GM18868 (cell line): ENCODE data around the gene ZNF341.

Source experiments
- ATAC-seq: cut with Tn5 transposase; IDR thresholded peaks from one replicate; pipeline ENCODE4 v1.9.1; 2021; ENCODE audit warnings: mild to moderate bottlenecking, moderate library complexity; ENCODE audit not compliant: unreplicated experiment

ZNF341 gene

DNA sequence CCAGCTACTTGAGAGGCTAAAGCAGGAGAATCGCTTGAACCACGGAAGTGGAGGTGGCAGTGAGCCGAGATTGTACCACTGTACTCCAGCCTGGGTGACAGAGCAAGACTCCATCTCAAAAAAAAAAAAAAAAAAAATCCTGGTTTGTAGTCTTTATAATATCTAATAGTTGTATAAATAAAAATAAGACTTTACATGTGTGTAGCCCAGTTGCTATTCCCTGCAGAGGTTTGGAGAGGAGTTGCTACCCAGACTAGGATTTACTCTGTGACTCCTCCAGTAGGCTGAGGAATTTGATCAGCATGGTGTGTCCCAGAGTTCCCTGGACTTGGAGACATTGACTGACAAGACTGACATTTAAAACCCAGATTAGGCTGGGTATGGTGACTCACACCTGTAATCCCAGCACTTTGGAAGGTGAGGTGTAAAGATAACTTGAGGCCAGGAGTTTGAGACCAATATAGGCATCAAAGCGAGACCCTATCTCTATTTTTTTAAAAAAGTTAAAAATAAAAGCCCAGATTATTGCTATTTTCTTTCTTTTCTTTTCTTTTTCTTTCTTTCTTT lies 89.6 kb downstream of the ZNF341 start:
- ATAC-seq = no peak

DNA sequence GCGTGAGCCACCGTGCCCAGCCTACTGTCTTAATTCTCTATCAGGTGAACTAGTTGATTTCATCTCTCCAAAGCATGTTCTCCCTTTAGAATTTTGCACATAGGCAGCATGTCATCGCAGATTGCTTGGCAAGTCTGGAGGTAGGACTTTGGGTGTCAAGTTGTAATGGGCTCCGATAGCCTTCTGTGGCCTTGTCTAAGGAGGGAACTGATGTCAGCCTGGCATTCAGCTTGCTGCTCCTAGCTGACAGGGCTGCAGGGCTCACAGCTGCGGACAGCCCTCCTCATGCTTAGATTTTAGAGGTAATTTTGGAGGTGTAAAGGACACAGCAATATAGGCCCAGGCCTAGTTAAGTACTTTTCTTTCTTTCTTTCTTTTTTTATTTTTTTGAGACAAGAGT lies 90.6 kb downstream of the ZNF341 start:
- no peak for ATAC-seq

DNA sequence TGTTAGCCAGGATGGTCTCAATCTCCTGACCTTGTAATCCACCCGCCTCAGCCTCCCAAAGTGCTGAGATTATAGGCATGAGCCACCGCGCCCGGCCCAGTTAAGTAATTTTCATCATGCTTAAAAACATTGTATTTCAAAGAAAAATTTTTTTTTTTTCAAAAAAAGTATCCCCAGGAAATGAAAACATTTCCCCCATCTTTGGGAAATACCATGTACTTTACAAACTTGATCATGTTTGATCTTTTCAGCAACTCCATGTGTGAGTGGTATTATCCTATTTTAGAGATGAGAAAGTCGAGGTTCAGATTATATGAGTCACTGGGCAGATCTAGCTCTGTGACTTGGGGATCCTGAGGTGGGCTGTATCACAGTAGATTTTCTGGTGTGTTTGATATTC lies 91.2 kb downstream of the ZNF341 start:
- ATAC-seq = no peak

DNA sequence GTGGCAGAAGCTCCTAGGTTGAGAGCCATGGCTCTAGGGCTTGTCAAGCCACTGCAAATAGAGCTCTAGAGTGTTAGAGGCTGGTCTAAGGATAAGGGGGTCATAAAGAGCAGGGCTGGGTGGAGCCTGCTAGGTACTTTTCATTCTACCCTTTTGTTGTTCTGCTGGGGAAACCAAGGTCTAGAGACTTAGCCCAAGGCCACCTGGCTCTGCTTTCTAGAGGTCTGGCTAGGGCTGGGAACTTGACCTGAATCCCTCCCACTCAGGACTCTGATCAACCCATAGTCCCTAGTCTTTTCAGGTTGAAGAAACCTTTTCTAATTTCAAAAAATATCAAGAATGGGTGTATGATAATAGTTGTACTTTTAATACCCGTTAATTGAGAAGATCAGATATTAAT lies 93.1 kb downstream of the ZNF341 start:
- no peak for ATAC-seq

DNA sequence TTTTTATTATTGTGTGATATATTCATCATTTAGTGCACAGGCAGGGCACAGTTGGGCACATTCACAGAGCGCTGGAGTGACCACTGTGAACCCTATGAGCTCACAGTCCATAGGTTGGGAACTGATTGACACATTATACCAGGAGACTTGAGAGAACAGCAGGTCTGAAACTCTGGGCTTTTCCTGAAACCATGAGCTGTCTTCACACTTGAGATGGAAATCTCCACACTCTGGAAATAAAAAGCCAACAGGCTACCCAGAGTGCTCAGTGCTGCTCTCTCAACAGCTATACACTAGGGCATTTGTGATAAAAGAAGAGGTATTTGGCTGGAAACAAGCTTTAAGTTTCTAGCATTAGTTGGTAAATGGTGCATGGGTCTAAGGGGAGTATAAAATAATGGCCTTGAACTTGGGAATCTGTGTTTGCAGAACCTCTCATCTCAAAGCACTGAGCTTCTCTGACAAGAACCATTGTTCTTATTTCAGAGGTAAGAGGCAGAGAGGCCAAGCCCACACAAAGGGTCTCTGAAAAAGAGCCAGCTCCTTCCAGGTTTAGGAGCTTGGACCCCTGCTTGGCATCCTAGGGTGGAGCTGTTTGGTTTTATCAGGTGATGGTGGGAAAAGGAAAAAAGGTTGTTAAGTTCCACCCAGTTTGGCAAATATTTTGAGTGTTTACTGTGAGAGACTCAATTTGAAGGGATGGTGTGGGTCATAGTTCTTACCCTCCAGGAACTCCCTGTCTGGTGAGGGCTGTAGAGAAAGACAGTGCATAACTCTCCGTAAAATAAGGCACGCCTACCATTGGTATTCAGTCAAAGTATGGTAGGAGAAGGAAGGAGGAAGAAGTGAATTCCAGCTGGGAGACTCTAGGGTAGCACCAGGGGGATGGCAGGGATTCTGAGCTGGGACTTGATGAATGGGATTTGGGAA lies 93.8 kb downstream of the ZNF341 start:
- no peak for ATAC-seq

DNA sequence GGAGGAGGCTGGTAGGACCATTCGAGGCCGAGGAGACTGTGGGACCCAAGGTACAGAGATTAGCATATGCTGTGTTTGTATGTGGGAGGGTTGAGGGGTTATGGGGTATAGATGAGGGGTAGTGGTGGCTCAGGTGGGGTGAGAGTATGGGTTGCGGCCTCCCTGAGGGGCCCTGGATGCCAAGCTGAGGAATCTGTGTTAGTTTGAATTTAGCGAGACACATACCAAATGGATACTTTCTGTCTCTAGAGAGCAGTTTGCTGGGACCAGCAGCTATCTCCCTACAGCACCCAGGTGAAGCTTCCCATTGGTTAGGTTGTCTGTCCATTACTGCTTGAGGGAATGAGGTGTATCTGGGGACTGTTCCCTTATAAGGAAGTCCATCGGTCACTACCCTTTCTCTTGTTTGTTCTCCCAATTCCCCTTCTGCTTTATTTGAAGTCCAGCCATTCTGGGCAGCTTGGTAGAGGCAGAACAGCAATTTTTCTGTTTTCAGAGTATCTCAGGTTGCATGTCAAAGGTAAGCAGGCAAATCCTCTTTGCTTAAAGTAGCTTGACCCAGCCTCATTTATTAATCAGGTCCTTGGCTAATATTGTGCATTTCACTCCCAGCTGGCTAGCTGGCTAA lies 94.6 kb downstream of the ZNF341 start:
- ATAC-seq = no peak

DNA sequence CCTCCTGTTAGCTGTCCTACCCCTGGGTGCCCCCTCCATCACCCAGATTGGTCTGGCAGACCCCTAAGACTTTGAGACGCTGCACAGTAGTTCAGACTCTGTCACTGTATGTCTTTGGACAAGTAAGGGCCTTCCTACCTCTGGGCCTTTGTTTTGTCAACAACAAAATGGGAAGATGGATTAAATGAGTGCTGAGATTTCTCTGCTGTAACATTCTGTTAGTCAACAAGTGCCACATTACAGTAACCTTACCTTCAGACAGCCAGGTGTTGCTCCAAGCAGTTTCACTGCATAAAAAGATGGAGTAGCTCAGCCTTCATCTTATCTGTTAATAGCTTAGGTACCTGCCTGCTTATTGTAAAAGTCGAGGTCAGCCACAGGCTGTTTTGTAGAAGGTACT lies 95.3 kb downstream of the ZNF341 start:
- no peak for ATAC-seq

DNA sequence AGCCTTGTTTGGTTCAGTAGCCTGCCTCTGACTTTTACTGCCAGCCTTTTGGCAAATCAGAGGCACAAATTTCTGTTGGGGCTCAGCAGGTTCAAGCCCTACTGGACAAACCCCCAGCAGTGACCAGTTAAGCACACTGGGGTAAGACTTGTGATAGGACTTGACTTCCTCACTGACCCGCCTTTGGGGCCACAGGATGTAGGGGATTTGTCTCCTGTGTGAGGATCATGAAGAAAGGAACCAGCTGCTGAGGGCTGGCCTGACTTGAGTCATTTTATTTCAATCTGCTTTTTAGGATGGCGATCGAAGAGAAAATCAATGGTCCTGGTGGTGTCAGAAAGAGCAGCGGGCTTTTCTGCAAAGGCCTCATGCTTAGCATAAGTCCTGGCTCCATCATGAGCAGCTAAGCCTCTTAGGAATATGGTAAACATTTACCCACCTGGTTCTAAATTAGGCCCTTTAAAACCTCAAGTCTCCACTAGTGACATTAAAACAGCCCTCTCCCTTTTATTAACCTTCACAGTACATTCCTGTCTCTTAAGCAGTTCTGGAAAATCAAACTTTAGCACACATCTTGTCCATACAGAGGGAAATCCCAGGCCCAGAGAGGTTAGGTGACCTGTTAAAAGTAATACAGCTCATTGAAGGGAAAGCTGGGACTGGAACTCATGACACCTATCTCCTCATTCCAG lies 96.0 kb downstream of the ZNF341 start:
- ATAC-seq = no peak

DNA sequence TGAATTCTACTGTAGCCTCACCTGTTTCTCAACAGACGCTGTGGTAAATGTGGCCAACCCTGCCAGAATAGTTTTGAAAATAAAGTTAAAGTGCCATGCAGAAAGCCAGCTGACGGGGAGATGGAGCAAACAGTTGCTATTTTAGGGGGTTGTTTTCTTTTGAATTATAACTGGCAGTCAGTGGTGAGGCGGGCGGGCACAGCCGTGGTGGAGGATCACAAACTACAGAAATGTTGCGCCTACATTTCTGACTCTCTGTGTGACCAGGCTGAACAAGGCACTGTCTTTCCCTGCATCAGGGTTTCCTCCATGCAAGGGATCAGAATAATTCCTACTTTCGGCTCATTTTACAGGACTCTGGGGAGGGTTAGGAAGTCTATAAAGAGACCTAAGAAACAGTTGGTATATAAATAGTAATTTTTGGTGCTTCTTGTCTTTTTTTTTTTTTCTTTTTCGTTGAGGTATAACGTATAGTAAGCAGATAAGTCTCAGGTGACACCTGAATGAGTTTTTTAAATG lies 96.6 kb downstream of the ZNF341 start:
- ATAC-seq = no peak

DNA sequence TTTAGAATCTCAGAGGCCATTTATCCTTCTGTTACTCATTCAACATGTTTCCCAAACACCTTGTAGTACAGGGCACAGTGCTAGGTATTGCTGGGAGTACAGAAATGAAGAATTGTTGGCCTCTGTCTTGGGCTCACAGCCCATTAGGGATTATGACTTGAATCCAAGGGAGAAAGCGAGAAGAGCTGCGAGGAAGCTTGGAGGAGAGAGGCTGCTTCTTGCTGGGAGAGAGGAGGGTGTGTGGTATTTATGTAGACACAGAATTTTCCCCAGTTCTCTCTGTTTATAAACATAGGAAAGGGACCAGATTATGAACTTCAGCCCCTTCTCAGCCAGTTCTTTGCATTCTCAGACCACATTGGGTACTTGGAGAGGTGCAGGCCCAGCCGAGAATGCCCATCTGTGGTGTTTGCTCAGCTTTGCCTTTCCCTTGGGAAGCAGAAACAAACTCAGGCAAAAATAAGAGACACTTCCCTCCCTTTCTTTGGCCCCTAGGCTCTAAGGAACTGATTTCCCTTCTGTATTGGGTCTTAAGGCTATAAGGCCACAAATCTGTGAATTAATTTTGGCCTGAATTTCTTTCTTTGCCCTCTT lies 97.3 kb downstream of the ZNF341 start:
- no peak for ATAC-seq

DNA sequence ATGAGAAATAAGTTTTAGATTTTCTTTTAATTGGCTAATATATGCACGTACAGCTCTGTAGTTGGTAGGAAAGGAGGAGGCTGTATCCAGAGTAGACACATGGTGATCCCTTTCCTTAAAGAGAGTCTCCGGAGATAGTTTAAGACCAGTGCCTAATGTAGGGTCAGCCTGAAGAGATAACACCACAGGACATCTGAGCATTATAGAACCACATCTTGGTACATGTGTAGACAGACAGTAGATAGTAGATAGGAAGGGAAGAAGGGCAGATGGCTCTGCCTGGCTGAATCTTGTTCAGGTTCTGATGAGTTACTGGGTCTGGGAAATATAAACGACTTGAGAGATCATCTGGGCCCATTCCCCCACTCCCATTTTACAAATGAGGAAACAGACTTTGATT lies 97.8 kb downstream of the ZNF341 start:
- ATAC-seq = no peak

DNA sequence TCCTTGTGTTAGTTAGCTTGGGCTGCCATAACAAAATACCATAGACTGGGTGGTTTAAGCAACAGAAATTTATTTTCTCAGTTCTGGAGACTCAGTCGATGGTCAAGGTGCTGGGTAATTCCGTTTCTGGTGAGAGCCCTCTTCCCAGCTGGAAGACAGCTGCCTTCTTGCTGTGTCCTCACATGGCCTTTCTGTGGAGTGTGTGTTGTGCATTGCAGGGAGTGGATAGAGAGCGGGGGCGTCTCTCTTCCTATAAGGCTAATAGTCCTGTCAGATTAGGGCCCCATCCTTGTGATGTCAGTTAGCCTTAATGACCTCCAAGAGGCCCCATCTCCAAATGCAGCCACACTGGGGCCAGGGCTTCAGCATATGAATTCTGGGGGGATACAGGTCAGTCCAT lies 98.6 kb downstream of the ZNF341 start:
- no peak for ATAC-seq

DNA sequence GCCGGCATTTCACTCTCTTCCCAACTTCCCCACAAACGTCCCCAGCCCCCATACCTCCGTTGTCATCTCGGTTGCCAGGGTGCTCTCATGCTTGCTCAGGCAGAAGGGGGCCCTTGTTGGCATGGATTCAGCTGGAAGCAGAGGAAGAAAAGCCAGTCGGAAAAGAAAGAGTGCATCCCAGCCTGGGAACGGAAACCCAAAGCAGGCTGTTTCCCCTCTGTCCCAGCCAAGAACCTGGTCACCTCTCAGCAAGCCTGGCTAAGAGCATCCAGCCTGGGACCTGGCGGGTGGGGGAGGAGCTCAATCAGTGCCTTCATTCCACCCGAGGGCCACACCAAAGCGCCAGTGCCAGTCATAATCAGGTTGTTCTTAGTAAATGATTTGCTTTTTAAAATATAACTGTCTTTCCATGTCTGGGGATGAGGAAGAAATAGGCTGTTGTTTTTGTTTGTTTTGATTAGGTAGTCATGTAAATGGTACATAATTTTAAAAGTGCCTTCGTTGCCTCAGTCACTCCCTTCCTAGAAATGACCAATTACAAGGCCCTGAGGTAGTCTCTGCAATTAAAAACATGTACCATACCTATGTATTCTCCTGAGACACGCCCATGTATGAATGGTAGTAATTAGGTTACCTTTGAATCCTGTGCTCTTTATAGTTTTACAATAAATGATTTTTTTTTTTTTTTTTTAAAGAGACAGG lies 100.5 kb downstream of the ZNF341 start:
- no peak for ATAC-seq

DNA sequence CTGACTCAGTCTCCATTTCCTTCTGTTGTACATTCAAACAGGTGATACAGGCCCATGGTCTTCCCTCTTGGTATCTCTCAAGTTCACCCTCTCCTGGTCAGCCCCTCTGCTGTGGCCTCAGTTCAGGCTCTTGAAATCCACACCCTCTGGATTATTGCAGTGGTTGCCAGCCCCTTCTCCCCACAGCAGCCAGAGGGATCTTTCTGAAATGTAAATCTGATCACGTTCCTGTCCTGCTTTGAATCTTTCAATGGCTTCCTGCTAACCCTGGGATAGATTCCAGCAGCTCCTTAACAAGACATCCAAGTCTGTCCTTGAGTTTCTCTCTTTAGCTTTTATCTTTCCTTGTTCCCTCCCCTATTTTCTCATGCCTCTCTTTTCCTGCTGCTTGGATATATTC lies 101.5 kb downstream of the ZNF341 start:
- no peak for ATAC-seq

DNA sequence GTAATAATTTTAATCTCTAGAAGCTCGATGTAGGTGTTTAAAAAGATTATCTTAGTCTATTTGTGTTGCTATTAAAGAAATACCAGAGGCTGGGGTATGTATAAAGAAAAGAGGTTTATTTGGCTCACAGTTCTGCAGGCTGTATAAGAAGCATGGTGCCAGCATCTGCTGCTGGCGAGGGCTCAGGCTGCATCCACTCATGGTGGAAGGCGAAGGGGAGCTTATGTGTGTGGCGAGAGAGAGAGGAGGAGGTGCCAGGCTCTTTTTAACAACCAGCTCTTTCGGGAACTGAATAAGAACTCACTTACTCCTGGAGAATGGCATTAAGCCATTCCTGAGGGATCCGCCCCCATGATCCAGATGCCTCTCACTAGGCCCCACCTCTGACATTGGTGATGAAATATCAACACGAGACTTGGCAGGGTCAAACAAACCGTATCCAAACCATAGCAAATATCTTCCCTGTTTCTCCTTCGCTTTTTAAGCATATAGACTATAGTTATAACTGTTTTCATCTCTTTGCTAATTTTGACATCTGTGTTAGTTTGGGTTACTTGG lies 103.9 kb downstream of the ZNF341 start:
- ATAC-seq = no peak

DNA sequence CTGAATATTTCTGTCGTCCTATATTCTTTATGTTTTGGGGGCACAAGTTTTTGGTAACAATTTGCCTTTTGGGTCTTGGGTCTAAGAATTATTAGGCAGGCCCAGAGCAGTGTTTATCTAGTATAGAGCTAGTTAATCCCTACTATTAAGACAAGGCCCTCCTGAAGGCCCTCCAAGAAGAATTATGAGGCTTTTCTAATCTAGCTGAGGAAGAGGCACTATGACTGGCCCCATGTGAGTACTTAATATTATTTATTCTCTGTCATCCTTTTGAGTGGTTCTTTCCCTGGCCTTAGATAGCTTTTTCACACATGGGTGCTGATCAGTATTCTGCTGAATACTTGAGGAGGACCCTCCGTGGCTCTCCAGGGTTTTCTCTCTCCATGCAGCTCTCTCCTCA lies 104.5 kb downstream of the ZNF341 start:
- no peak for ATAC-seq

DNA sequence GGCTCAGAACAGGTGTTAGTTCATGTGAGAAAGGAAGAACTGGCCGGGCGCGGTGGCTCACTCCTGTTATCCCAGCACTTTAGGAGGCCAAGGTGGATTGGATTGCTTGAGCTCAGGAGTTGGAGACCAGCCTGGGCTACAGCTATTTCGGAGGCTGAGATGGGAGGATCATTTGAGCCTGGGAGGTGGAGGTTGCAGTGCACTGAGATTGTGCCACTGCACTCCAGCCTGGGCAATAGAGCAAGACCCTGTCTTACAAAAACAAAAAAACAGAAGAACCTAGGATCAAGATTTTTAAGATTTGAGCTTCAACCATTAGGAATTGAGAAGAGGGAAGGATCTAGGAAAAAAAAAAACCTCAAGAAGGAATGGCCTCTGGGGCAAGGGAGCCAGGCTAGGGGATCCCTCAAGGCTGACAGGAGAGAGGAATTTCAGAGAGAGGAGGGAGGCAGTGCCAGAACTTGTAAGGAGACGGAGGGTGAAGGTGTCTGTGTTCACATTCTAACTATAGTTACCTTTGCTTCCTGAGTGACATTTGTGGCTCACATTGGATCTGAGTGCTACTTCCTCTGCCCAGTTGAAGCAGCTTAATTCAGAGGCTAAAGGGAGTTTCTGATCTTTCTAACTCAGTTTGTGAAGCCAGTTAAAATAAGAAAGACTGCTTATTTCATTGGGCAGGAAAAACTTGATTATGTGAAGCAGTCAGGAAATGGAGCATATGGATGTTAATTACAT lies 105.5 kb downstream of the ZNF341 start:
- no peak for ATAC-seq

DNA sequence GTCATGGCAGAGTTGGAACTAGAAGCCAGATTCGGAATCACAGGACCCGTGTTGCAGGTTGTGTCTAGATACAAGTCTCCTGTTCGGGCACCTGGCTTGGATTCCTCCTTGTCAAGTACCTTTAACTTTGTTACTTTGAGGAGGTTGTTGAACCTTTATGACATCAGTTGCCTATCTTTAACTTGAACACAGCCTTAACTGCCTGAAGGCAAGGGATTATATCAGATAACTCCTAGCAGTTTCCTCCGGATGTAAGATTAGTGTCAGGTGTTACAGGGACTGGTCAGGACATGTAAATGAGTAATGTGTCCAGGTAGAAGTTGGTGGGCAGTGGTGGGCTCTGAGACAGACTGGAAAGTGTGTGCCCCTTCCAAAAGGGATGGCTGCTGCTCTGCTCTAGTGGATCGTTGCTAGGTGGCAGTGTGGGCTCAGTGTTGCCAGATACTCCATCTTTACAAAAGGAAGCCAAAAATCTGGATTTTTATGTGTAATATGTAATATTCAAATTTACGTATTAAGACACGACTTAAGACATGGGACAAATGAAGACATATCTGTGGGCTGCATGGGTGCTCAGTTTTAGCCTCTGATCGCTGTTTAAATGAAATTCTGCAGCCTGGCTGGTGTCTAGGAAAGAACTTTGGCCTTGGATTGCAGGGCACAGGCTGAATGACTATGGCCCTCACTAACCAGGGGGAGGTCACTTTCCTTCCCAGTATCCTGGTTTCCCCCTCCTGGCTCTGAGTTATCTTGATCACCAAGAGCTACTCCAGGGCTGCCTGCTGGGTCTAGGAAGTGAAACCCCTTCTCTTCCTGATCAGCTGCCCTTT lies 106.5 kb downstream of the ZNF341 start:
- no peak for ATAC-seq
